CD14-positive monocyte (primary cell): ENCODE data around the gene ITPR2. TPM values are rescaled to one million over a fixed set of nuclear protein-coding genes. Genes with fewer than 3 reads are reported as not detected.
"Not testable (repeated sequence)": the region's sequence is repeated elsewhere in the genome, so short reads cannot be mapped to it uniquely, and the experiment has no call there.

Source experiments
- DNase-seq, 3 donors: peaks; one replicate each; pipeline ENCODE4 v3.0.0-alpha.2; 2011 to 2022
- H2AFZ ChIP-seq: 2 replicates; pipeline ENCODE4 v1.6.0; 2012; ENCODE audit warnings: mild to moderate bottlenecking, low read depth, low read length, inconsistent platforms; ENCODE audit not compliant: insufficient read depth, poor library complexity, severe bottlenecking
- H3K27ac ChIP-seq, 2 donors: 1 replicate in 1 of 2; 2 replicates in 1 of 2; pipeline ENCODE4 v1.5.1; 2012 to 2013; ENCODE audit warnings: low read length in 2 of 2, control low read depth in 1 of 2, inconsistent platforms in 1 of 2, low read depth in 1 of 2, mild to moderate bottlenecking in 1 of 2
- H3K27me3 ChIP-seq, 2 donors: one replicate each; pipeline versions ENCODE4 v1.6.0 to v1.6.1; 2011 to 2013; ENCODE audit warnings: low read length in 2 of 2; ENCODE audit not compliant: control insufficient read depth in 2 of 2, insufficient read depth in 2 of 2
- H3K36me3 ChIP-seq, 2 donors: replicated peaks in 1 of 2; 1 replicate in 1 of 2; 2 replicates in 1 of 2; pipeline versions ENCODE4 v1.5.1 to v1.6.1; 2012 to 2013; ENCODE audit warnings: low read length in 2 of 2, control low read depth in 1 of 2, inconsistent platforms in 1 of 2, mild to moderate bottlenecking in 1 of 2; ENCODE audit not compliant: insufficient read depth in 2 of 2, control insufficient read depth in 1 of 2
- H3K4me1 ChIP-seq, 2 donors: 1 replicate in 1 of 2; 2 replicates in 1 of 2; pipeline versions ENCODE4 v1.5.1 to v1.6.1; 2012 to 2013; ENCODE audit warnings: low read length in 2 of 2, control low read depth in 1 of 2, inconsistent platforms in 1 of 2, mild to moderate bottlenecking in 1 of 2, moderate library complexity in 1 of 2; ENCODE audit not compliant: insufficient read depth in 2 of 2, control insufficient read depth in 1 of 2
- H3K4me2 ChIP-seq: replicated peaks from 2 replicates; pipeline ENCODE3; 2012; ENCODE audit warnings: low read length, moderate library complexity, mild to moderate bottlenecking; ENCODE audit not compliant: poor library complexity, severe bottlenecking; ENCODE audit errors: extremely low read depth
- H3K4me3 ChIP-seq, 3 experiments: fragments of 200-600 bp in 1 of 3; sonication (generic) in 1 of 3; replicated peaks in 1 of 3; 1 replicate in 2 of 3; 2 replicates in 1 of 3; pipeline ENCODE4 v1.5.1; 2011 to 2013; ENCODE audit warnings: low read length in 3 of 3, mild to moderate bottlenecking in 3 of 3, control low read depth in 2 of 3, low read depth in 2 of 3, inconsistent platforms in 1 of 3, moderate library complexity in 1 of 3
- H3K79me2 ChIP-seq: 2 replicates; pipeline ENCODE4 v1.6.0; 2012; ENCODE audit warnings: mild to moderate bottlenecking, control low read depth, inconsistent platforms, low read length, moderate library complexity; ENCODE audit not compliant: insufficient read depth
- H3K9ac ChIP-seq: 2 replicates; pipeline ENCODE4 v1.6.0; 2017; ENCODE audit warnings: low read length, mild to moderate bottlenecking; ENCODE audit not compliant: insufficient read depth, poor library complexity, severe bottlenecking
- H3K9me3 ChIP-seq, 2 donors: replicated peaks in 1 of 2; 1 replicate in 1 of 2; 2 replicates in 1 of 2; pipeline versions ENCODE4 v1.5.1 to v1.6.1; 2012 to 2013; ENCODE audit warnings: low read length in 2 of 2, control low read depth in 1 of 2; ENCODE audit not compliant: control insufficient read depth in 1 of 2, insufficient read depth in 1 of 2
- H4K20me1 ChIP-seq: 2 replicates; pipeline ENCODE4 v1.6.0; 2012; ENCODE audit warnings: mild to moderate bottlenecking, low read length, control low read depth, moderate library complexity; ENCODE audit not compliant: insufficient read depth
- H3K27ac Mint-ChIP-seq, 7 donors: one replicate each; pipeline ENCODE4 v1.8.0; 2020; ENCODE audit warnings: mild to moderate bottlenecking in 7 of 7, mixed read lengths in 7 of 7, moderate library complexity in 6 of 7, inconsistent platforms in 2 of 7
- H3K27me3 Mint-ChIP-seq, 3 donors: one replicate each; pipeline ENCODE4 v1.8.0; 2021 to 2022; ENCODE audit warnings: low read depth in 3 of 3, mild to moderate bottlenecking in 3 of 3, mixed read lengths in 3 of 3, moderate library complexity in 3 of 3, inconsistent platforms in 1 of 3
- H3K36me3 Mint-ChIP-seq, 2 donors: one replicate each; pipeline ENCODE4 v1.8.0; 2020; ENCODE audit warnings: mixed read lengths in 2 of 2, inconsistent platforms in 1 of 2, mild to moderate bottlenecking in 1 of 2
- H3K4me1 Mint-ChIP-seq: one replicate; pipeline ENCODE4 v1.8.0; 2020; ENCODE audit warnings: mild to moderate bottlenecking, mixed read lengths
- H3K4me3 Mint-ChIP-seq, 2 donors: one replicate each; pipeline ENCODE4 v1.8.0; 2020; ENCODE audit warnings: mild to moderate bottlenecking in 2 of 2, mixed read lengths in 2 of 2, moderate library complexity in 1 of 2
- H3K9me3 Mint-ChIP-seq, 7 donors: one replicate each; pipeline ENCODE4 v1.8.0; 2020 to 2022; ENCODE audit warnings: mixed read lengths in 7 of 7, mild to moderate bottlenecking in 6 of 7, moderate library complexity in 6 of 7, inconsistent platforms in 2 of 7
- CTCF ChIP-seq: fragments of 200-600 bp; IDR thresholded peaks from one replicate; pipeline ENCODE4 v1.8.0; 2022; ENCODE audit warnings: antibody characterized with exemption, mild to moderate bottlenecking
- WGBS: methylation state at CpG from one replicate; pipeline ENCODE4 v1.1.5; 2013; ENCODE audit warnings: missing lambda C conversion rate; ENCODE audit not compliant: insufficient coverage; 5-methylcytosine and 5-hydroxymethylcytosine counted together
- intact Hi-C, 2 donors: fragments of 100-400 bp; cut with micrococcal nuclease; formaldehyde crosslinking; loops; one replicate each; pipeline versions ENCODE4 v1.15.0 to v1.15.1; 2023
- polyA plus RNA-seq, 3 donors: library from polyadenylated mRNA; depleted of rRNA in 1 of 3; unstranded in 2 of 3; stranded (reverse) in 1 of 3; fragments of 300-500 nt in 2 of 3; fragments of >200 nt in 1 of 3; fragmentation: Illumina TruSeq in 2 of 3; gene quantifications; 1 replicate in 2 of 3; 2 replicates in 1 of 3; pipeline ENCODE4 v1.2.3, GENCODE V29; 2012 to 2021

Gene ITPR2
- polyA plus RNA-seq, 3 donors = 2.7 to 6.4 (median 5.7) TPM

- Mint-ChIP-seq H3K27me3 (peaks cover 0 to 3% (median 0%) of the 10 kb centered on the region in 3 donors), H3K4me1 (peaks cover 50% of the 10 kb centered on the region), H3K36me3 (peaks cover 3 to 5% of the 10 kb centered on the region in 2 donors), H3K9me3 (peaks cover 0 to 3% (median 0%) of the 10 kb centered on the region in 7 donors), H3K4me3 (peak overlapping the region in 1 of 2 donors; percentile 21), H3K27ac (peak overlapping the region; percentile 8 to 80 (median 66))
- peaks cover 6% of the 10 kb centered on the region for H3K79me2 ChIP-seq
- no peaks in the 10 kb centered on the region for H3K27me3 ChIP-seq
- H3K4me3 ChIP-seq = peak overlapping the region in 1 of 3 experiments; percentile 24
- peak overlapping the region in 1 of 2 donors; percentile 57 for H3K27ac ChIP-seq
- no peaks in the 10 kb centered on the region for H3K9me3 ChIP-seq
- H3K4me1 ChIP-seq = peaks cover 33 to 50% of the 10 kb centered on the region in 2 donors
- no peak overlapping the region for H3K9ac ChIP-seq
- peaks cover 83% of the 10 kb centered on the region for H4K20me1 ChIP-seq
- H3K36me3 ChIP-seq = no peaks in the 10 kb centered on the region
- peak; percentile 56 to 74 (median 61) for DNase-seq
- intact Hi-C loops = no loop called here
- no CpG with 5 or more reads among the region's 6 CpGs for WGBS
- no peak overlapping the region for H2AFZ ChIP-seq
- TF ChIP-seq CTCF = no peak
- peak overlapping the region; percentile 58 for H3K4me2 ChIP-seq
Measured at GRCh38 chr12:26732005-26732908, 100.7 kb downstream of the ITPR2 start.

GRCh38 chr12:26730481-26731350, 102.3 kb downstream of the ITPR2 start:
- Histone ChIP-seq H3K4me2 (no peak overlapping the region), H2AFZ (no peak overlapping the region), H4K20me1 (peaks cover 83% of the 10 kb centered on the region), H3K36me3 (no peaks in the 10 kb centered on the region), H3K79me2 (peaks cover 6% of the 10 kb centered on the region), H3K27ac (no peak overlapping the region), H3K4me3 (no peak overlapping the region), H3K9ac (no peak overlapping the region), H3K9me3 (no peaks in the 10 kb centered on the region), H3K4me1 (peaks cover 33 to 50% of the 10 kb centered on the region in 2 donors), H3K27me3 (no peaks in the 10 kb centered on the region)
- peaks cover 3% of the 10 kb centered on the region in 2 donors for H3K36me3 Mint-ChIP-seq
- peak overlapping the region in 1 of 7 donors; percentile 66 for H3K27ac Mint-ChIP-seq
- WGBS = no CpG with 5 or more reads among the region's 7 CpGs
- intact Hi-C loops = no loop called here
- peak overlapping the region in 1 of 2 donors; percentile 2 for H3K4me3 Mint-ChIP-seq
- peaks cover 46% of the 10 kb centered on the region for H3K4me1 Mint-ChIP-seq
- peaks cover 0 to 3% (median 0%) of the 10 kb centered on the region in 3 donors for H3K27me3 Mint-ChIP-seq
- peaks cover 0 to 3% (median 0%) of the 10 kb centered on the region in 7 donors for H3K9me3 Mint-ChIP-seq
- TF ChIP-seq CTCF = no peak
- no peak for DNase-seq

- H3K4me2 ChIP-seq, H3K79me2 ChIP-seq, H3K4me3 ChIP-seq, DNase-seq, H2AFZ ChIP-seq, H3K9ac ChIP-seq, H3K9me3 ChIP-seq, H3K9me3 Mint-ChIP-seq, H3K27me3 Mint-ChIP-seq, H3K27me3 ChIP-seq, H3K4me3 Mint-ChIP-seq, intact Hi-C loops, H3K27ac Mint-ChIP-seq, H3K27ac ChIP-seq: not testable (repeated sequence)
- peaks cover 30 to 37% of the 10 kb centered on the region in 2 donors for H3K4me1 ChIP-seq
- H3K36me3 ChIP-seq = peaks cover 5 to 12% of the 10 kb centered on the region in 2 donors
- no CpG with 5 or more reads among the region's 1 CpG for WGBS
- Mint-ChIP-seq H3K36me3 (peaks cover 8 to 14% of the 10 kb centered on the region in 2 donors), H3K4me1 (peaks cover 36% of the 10 kb centered on the region)
- peaks cover 76% of the 10 kb centered on the region for H4K20me1 ChIP-seq
Measured at GRCh38 chr12:26729137-26729671, 103.8 kb downstream of the ITPR2 start.
